Measurements from ENCODE around the gene PPP1R3E.
A peak's percentile ranks its signal among the peaks of the same experiment; 100 is the strongest.
"Not testable (repeated sequence)": the region's sequence is repeated elsewhere in the genome, so short reads cannot be mapped to it uniquely, and the experiment has no call there.

The PPP1R3E gene

DNA sequence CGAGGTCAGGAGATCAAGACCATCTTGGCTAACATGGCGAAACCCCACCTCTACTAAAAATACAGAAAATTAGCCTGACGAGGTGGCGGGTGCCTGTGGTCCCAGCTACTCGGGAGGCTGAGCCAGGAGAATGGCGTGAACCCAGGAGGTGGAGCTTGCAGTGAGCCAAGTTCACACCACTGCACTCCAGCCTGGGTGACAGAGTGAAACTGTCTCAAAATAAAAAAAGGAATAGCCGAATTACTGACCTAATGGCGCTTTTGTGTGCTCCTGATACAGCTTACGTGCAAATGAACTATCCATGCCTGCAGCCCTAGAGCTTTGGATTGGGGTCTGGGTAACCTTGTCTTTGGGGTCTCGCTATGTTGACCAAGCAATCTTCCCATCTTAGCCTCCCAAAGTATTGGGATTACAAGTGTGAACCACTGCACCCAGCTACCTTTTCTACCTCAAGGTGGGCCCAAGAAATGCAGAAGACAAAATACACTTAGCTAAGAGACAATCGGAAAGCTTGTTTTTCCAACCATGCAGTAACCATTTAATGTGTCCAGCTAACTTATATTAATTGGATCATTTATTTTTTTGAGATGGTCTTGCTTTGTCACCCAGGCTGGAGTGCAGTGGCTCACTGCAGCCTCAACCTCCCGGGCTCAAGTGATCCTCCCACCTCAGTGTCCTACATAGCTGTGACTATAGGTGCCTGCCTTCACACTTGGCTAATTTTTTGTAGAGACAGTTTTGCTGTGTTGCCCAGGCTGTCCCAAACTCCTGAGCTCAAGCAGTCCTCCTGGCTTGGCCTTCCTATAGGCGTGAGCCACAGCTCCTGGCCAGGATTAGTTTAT, 24.1 kb upstream of the PPP1R3E start:
- Mint-ChIP-seq H3K27me3 (no peaks in the 10 kb centered on the region), H3K36me3 (ENCODE audit: low read depth) (peaks cover 38% of the 10 kb centered on the region), H3K4me3 (no peak overlapping the region), H3K9me3 (no peaks in the 10 kb centered on the region), H3K4me1 (peaks cover 22% of the 10 kb centered on the region), H3K27ac (no peak overlapping the region)
- no peak for ATAC-seq
- no peak for DNase-seq

DNA sequence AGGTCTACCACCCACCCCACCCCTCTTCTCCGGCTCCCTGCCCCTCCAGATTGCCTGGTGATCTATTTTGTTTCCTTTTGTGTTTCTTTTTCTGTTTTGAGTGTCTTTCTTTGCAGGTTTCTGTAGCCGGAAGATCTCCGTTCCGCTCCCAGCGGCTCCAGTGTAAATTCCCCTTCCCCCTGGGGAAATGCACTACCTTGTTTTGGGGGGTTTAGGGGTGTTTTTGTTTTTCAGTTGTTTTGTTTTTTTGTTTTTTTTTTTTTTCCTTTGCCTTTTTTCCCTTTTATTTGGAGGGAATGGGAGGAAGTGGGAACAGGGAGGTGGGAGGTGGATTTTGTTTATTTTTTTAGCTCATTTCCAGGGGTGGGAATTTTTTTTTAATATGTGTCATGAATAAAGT, 23.1 kb upstream of the PPP1R3E start:
- Mint-ChIP-seq H3K4me1 (peaks cover 24% of the 10 kb centered on the region), H3K36me3 (ENCODE audit: low read depth) (peaks cover 38% of the 10 kb centered on the region), H3K27ac (peak overlapping the region; percentile 7)
- H3K9me3 Mint-ChIP-seq, H3K27me3 Mint-ChIP-seq, ATAC-seq, H3K4me3 Mint-ChIP-seq, DNase-seq: not testable (repeated sequence)

DNA sequence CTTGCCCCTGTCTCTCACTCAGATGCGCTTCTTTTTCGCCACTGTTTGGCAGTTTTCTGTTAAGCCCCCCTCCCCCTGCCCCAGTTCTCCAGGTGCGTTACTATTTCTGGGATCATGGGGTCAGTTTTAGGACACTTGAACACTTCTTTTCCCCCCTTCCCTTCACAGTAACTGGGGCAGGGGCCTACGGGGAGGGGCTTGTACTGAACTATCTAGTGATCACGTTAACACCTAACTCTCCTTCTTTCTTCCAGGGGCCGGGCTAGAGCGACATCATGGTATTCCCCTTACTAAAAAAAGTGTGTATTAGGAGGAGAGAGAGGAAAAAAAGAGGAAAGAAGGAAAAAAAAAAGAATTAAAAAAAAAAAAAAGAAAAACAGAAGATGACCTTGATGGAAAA, 22.3 kb upstream of the PPP1R3E start:
- ATAC-seq = no peak
- no peak overlapping the region for H3K4me3 Mint-ChIP-seq
- H3K27me3 Mint-ChIP-seq = peaks cover 2% of the 10 kb centered on the region
- DNase-seq = no peak
- H3K27ac Mint-ChIP-seq = no peak overlapping the region
- peaks cover 38% of the 10 kb centered on the region for H3K36me3 Mint-ChIP-seq (ENCODE audit: low read depth)
- H3K9me3 Mint-ChIP-seq = no peaks in the 10 kb centered on the region
- H3K4me1 Mint-ChIP-seq = peaks cover 32% of the 10 kb centered on the region

DNA sequence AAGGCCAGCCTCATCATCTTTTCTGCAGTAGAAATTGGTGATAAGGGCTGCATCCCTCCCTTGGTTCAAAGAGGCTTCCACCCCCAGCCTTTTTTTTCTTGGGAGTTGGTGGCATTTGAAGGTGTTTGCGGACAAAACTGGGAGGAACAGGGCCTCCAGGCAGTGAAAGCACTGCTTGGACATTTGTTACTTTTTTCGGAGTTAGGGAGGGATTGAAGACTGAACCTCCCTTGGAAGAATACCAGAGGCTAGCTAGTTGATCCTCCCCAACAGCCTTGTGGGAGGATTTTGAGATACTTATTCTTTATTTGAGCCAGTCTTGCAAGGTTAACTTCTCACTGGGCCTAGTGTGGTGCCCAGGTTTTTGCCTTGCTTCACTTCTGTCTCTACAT, 21.8 kb upstream of the PPP1R3E start:
- DNase-seq = no peak
- H3K36me3 Mint-ChIP-seq (ENCODE audit: low read depth) = peaks cover 38% of the 10 kb centered on the region
- no peak overlapping the region for H3K27ac Mint-ChIP-seq
- no peaks in the 10 kb centered on the region for H3K9me3 Mint-ChIP-seq
- ATAC-seq = no peak
- peaks cover 37% of the 10 kb centered on the region for H3K4me1 Mint-ChIP-seq
- H3K4me3 Mint-ChIP-seq = no peak overlapping the region
- peaks cover 2% of the 10 kb centered on the region for H3K27me3 Mint-ChIP-seq

DNA sequence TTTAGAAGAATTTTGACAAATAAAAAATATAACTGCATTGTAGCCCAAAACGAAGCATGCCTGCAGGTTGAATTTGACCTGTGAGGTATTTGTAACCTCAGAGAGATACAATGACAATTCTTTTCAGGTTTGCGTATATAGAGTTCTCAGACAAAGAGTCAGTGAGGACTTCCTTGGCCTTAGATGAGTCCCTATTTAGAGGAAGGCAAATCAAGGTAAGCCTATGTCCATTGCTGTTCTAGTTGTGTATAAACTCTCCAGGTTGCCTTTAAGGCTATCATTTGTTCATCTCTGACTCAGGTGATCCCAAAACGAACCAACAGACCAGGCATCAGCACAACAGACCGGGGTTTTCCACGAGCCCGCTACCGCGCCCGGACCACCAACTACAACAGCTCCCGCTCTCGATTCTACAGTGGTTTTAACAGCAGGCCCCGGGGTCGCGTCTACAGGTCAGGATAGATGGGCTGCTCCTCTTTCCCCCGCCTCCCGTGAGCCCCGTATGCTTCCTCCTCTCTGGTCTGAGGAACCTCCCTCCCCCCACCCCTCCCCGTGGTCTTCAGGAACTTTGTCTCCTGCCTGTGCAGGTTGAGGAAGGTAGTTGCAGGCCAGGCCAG, 21.3 kb upstream of the PPP1R3E start:
- Mint-ChIP-seq H3K4me3 (peak overlapping the region; percentile 94), H3K4me1 (peaks cover 38% of the 10 kb centered on the region), H3K9me3 (no peaks in the 10 kb centered on the region), H3K27me3 (peaks cover 2% of the 10 kb centered on the region), H3K27ac (no peak overlapping the region), H3K36me3 (ENCODE audit: low read depth) (peaks cover 38% of the 10 kb centered on the region)
- no peak for DNase-seq
- no peak for ATAC-seq

DNA sequence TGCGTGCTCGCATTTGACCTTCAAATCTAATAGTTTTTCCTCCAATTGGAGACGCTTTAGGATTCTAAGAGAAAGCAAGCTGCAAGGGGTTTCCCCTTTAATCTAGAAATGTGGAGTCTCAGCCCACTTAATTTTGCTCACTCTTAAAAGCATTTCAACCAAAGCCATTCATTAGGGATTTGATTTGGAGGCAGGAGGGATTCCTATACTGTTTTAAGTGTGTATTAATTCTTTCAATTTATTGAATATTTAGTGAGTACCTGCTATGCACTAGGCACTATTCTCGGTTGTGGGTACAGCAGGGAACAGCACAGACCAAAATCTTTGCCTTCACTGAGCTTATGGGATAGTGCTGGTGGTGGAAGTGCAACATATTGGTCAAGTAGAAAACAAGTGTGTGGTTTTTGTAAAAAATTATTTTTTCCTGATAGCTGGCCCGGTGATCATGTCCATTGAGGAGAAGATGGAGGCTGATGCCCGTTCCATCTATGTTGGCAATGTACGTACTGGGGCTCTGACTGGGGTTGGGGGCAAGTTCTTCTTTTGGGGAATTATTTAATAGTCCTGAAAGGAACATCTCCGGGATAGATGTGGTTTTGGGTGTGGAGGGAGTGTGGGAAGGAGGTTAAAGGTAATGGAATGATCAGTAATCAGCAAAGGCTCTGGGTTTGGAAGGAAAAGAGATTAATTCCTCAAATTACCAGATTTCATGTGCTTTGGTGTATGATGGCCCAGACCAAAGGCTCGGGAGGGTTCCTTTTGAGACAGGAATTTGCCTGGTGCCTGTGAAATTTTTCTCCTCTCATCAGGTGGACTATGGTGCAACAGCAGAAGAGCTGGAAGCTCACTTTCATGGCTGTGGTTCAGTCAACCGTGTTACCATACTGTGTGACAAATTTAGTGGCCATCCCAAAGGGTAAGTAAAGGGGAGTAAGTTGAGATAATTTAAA, 20.2 kb upstream of the PPP1R3E start:
- H3K4me1 Mint-ChIP-seq = peaks cover 36% of the 10 kb centered on the region
- no peaks in the 10 kb centered on the region for H3K9me3 Mint-ChIP-seq
- peaks cover 2% of the 10 kb centered on the region for H3K27me3 Mint-ChIP-seq
- DNase-seq = no peak
- peak overlapping the region; percentile 95 for H3K27ac Mint-ChIP-seq
- H3K4me3 Mint-ChIP-seq = peak overlapping the region; percentile 94
- peaks cover 38% of the 10 kb centered on the region for H3K36me3 Mint-ChIP-seq (ENCODE audit: low read depth)
- no peak for ATAC-seq

DNA sequence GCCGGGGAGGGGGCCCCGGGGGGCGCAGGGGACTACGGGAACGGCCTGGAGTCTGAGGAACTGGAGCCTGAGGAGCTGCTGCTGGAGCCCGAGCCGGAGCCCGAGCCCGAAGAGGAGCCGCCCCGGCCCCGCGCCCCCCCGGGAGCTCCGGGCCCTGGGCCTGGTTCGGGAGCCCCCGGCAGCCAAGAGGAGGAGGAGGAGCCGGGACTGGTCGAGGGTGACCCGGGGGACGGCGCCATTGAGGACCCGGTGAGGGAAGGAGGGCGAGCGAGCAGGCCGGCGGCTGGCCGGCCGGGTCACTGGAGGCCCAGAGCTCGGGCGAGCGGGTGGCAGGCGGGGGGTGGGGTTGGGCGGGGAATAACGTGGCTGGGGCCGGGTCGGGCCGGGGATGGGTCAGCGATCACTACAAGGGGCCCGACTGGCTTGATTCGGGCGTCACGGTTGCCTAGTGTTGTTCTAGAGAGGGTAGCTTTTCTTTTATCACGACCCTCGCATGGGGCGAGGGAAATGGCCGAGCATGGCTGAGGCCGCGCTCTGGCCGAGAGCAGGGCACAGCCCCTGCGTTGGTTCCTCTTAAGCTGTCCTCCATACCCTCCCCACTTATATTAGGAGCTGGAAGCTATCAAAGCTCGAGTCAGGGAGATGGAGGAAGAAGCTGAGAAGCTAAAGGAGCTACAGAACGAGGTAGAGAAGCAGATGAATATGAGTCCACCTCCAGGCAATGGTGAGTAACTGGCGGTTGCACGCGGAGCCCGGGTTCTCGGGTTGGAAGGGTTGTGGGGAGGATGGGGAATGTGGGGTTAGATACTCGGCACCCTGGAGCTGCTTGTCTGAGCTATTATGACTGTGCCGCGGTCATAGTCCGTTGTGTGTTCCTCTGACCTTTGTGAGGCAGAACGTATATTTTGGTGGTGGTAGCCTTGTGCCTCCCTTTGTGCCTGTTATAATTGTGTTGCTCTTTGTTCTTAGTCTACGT, 19.2 kb upstream of the PPP1R3E start:
- Mint-ChIP-seq H3K27ac (peak overlapping the region; percentile 95), H3K27me3 (peaks cover 2% of the 10 kb centered on the region), H3K36me3 (ENCODE audit: low read depth) (peaks cover 38% of the 10 kb centered on the region), H3K4me1 (peaks cover 36% of the 10 kb centered on the region), H3K9me3 (no peaks in the 10 kb centered on the region), H3K4me3 (peak overlapping the region; percentile 94)
- ATAC-seq (peak; percentile 26), DNase-seq (peak; percentile 72)

DNA sequence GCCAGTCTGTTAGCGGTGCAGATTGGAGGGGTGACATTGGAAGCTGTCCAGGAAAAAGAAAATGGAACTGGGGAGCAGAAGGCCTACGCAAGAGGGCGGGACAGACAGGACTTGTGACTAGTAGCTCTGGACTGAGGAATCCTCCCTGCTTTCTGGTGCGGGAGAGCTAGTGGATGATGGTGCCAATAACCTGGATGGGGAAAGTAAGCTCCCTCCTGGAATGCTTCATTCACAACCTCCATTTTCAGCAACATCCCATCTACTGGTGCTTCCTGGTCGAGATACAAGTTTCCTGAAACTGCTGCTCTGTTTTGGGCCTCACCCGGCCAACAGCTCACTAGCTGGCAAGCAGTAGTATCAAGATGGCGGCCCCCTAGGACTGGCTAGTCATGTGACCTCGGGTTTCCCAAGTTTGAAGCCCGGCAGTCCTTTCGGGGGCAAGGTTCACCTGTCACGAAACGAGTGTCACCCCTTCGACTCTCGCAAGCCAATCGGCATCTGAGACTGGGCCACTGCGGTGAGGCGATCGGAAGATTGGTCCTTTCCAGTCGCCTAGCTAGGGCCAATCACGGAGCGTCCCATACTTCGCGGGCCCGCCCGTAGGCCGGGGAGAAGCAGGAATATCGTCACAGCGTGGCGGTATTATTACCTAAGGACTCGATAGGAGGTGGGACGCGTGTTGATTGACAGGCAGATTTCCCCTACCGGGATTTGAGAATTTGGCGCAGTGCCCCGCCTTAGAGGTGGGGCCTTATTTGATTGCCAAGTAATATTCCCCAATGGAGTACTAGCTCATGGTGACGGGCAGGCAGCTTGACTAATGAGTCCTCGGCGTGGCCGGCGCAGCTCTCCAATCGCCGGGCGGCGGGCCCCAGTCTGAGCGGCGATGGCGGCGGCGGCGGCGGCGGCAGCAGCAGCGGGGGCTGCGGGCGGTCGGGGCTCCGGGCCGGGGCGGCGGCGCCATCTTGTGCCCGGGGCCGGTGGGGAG, 18.2 kb upstream of the PPP1R3E start, which contains the start of gene PABPN1:
PABPN1 (plus strand) TSS at position 874 of the 988 bp plus-strand sequence; CDS start at position 887, 13 bp downstream.
- H3K4me3 Mint-ChIP-seq = peak within 1 kb of the TSS; percentile 94
- peaks cover 34% of the 10 kb centered on the region for H3K36me3 Mint-ChIP-seq (ENCODE audit: low read depth)
- H3K27ac Mint-ChIP-seq = peak within 1 kb of the TSS; percentile 95

DNA sequence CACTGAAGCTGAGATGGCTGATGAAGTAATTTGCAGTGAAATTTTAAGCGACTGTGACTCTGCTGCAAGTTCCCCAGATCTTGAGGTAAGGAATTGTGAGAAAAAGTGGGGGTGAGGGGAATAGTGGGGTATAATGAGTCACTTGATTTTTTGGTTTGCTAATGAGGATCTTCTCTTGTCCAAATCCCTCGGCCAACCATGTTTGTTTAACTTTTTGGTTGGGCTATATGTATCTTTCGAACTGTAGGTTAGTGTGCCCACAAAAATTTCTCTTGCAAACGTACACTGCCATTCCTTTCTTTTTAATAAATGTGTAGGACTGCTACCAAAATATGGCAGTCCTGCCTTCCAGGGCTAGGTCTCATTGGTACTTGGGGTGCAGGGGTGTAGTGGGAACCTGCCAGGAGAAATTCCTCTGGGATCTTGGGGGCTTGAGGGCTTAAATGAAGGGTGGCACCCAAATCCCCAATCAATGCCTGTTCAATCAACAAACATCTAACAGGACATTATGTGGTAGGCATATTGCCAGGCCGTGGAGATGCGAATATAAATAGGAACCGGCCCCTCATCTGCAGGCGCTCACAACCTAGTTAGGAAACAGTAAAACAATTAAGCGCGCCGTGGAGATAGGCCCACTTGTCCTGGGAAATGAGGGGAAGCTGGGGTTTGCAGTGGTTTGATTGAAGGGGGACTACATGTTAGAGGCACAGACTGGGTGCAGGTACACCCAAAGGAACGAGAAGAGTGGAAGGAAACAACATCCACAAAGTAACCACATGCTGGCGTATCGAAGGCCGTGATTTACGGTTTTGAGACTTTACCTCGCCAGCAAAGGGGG, 17.3 kb upstream of the PPP1R3E start:
- Mint-ChIP-seq H3K27me3 (peaks cover 2% of the 10 kb centered on the region), H3K27ac (peak overlapping the region; percentile 95), H3K36me3 (ENCODE audit: low read depth) (peaks cover 28% of the 10 kb centered on the region), H3K4me1 (peaks cover 36% of the 10 kb centered on the region), H3K4me3 (peak overlapping the region; percentile 94), H3K9me3 (no peaks in the 10 kb centered on the region)
- no peak for ATAC-seq
- no peak for DNase-seq

More for the DNA sequence above, 18.2 kb upstream of the PPP1R3E start, which contains the start of gene PABPN1:
- peak; percentile 93 for ATAC-seq
- Mint-ChIP-seq H3K9me3 (no peaks in the 10 kb centered on the region), H3K4me1 (peaks cover 36% of the 10 kb centered on the region), H3K27me3 (peaks cover 2% of the 10 kb centered on the region)
- peak; percentile 95 for DNase-seq

DNA sequence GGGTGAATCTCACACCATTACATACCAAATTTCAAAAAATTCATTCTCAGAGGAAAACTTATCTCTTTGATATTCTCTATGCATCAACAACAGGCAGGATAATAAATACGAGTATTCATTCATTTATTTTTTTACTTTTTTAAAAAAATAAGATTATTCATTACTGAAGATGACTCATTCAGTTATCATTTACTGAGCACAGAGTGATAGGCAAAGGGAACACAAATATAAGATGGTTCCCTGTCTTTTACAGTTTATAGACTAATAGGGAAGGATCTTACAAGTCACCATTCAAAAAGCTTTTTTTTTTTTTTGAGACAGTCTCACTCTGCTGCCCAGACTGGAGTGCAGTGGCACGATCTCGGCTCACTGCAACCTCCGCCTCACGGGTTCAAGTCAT, 13.6 kb upstream of the PPP1R3E start:
- Mint-ChIP-seq H3K4me1 (peaks cover 15% of the 10 kb centered on the region), H3K27ac (no peak overlapping the region)
- ATAC-seq = no peak

DNA sequence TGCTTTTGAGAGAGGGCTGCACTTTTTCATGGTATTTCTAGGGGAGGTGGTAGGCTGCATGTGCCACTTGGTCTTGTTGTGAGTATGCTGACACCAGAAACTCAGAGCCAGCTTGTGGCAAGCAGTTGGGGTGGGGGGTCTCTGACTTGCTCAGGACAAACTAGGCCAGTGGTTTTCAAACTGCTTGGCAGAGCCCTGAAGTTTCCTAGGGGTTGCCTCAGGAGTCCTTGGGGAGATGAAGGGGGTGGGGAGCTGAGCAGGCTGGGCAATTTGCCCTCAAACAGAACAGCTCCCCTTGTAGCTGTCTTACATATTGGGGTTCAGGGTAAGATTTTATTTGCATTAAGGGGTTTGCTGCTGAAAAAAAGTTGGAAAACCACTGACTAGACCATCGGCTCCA, 7.9 kb upstream of the PPP1R3E start:
- Mint-ChIP-seq H3K9me3 (no peaks in the 10 kb centered on the region), H3K36me3 (ENCODE audit: low read depth) (no peaks in the 10 kb centered on the region), H3K27ac (no peak overlapping the region), H3K4me1 (peaks cover 9% of the 10 kb centered on the region), H3K4me3 (no peak overlapping the region), H3K27me3 (peaks cover 19% of the 10 kb centered on the region)
- ATAC-seq (no peak), DNase-seq (no peak)

More for the DNA sequence above, 13.6 kb upstream of the PPP1R3E start:
- Mint-ChIP-seq H3K36me3 (ENCODE audit: low read depth) (no peaks in the 10 kb centered on the region), H3K4me3 (no peak overlapping the region), H3K9me3 (no peaks in the 10 kb centered on the region), H3K27me3 (peaks cover 2% of the 10 kb centered on the region)
- no peak for DNase-seq

Data from activated naive CD8-positive, alpha-beta T cell treated with anti-CD3 and anti-CD28 coated beads, Interleukin-2, amount 50 U/mL, for 24 hours (primary cell).